ENCODE data around the gene DDX39B. TPM values are rescaled to one million over a fixed set of nuclear protein-coding genes. Genes with fewer than 3 reads are reported as not detected.

The DDX39B gene
- total and polyA plus RNA-seq, 9 of the 15 experiments (the other 6 are each of a cell fraction or from before 2014, with no cell fraction given) = 479 to 869 (median 592) TPM

- CTCF ChIA-PET (ENCODE audit: low intra/inter-chr PET ratio) = no interaction called here
- POLR2A ChIA-PET = interaction anchor here (1.0 to 1.5 kb wide), 3 partner anchors 11 to 16 kb away, joined by 3 to 5 read pairs (median 4); partner anchors contain the start of gene NFKBIL1
- no peak for ATAC-seq
- BruUV-seq (replicated peaks) = no TSS peak
- Histone ChIP-seq H3K9me3 (replicated peaks; ENCODE audit: control insufficient read depth, insufficient read depth, low read depth, low read length) (no peaks in the 10 kb centered on the region), H3K27ac (ENCODE audit: extremely low read depth, low read depth, low read length) (no peak overlapping the region), H2AFZ (ENCODE audit: low read depth, low read length) (no peak overlapping the region), H3K9ac (ENCODE audit: insufficient read depth in 1 of 2, low read depth in 2 of 2, low read length in 2 of 2) (no peak overlapping the region), H4K20me1 (replicated peaks; ENCODE audit: control insufficient read depth, insufficient read depth, low read length) (peaks cover 43% of the 10 kb centered on the region), H3K79me2 (ENCODE audit: control insufficient read depth, insufficient read depth, low read length) (peaks cover 53% of the 10 kb centered on the region), H3K36me3 (ENCODE audit: control insufficient read depth, insufficient read depth, low read length) (peaks cover 90% of the 10 kb centered on the region), H3K4me1 (replicated peaks in 1 of 2; ENCODE audit: control insufficient read depth in 2 of 2, insufficient read depth in 2 of 2, low read length in 2 of 2) (peaks cover 0 to 17% of the 10 kb centered on the region in 2 experiments; a peak in 3 of 5 replicates), H3K27me3 (ENCODE audit: control insufficient read depth in 2 of 2, insufficient read depth in 2 of 2, low read length in 2 of 2) (no peaks in the 10 kb centered on the region), H3K9me1 (ENCODE audit: control insufficient read depth, insufficient read depth, low read length) (peaks cover 6% of the 10 kb centered on the region), H3K4me3 (no peak overlapping the region), H3K4me2 (ENCODE audit: insufficient read depth, low read length) (no peak overlapping the region)
- WGBS (ENCODE audit: insufficient coverage, low coverage, missing lambda C conversion rate) = 84% methylated on average over 1 of the region's 1 CpG
- intact Hi-C loops (cut with micrococcal nuclease) (no loop called here), in situ Hi-C loops (cut with MboI) (loop anchor here (5.0 to 25.0 kb wide), 2 partner anchors 36 to 1429 kb away; partner anchors contain the start of genes BRD2, HLA-DMA and MICB)
- no peak for FAIRE-seq
- no peak for DNase-seq (ENCODE audit: extremely low read depth in 1 of 4, low spot score in 3 of 4)
- TF ChIP-seq SUPT5H (IDR thresholded peaks at IDR 0.05) (0 out of 2 replicates have a peak, but pooled peaks have one; percentile 20), JUNB (CRISPR knock-in tag; conservative IDR thresholded peaks at IDR 0.05) (no peak), KDM4B (IDR thresholded peaks at IDR 0.05; ENCODE audit: borderline replicate concordance in 2 of 2, low read depth in 1 of 2) (no peak), ARID1B (IDR thresholded peaks at IDR 0.05) (no peak), ZBTB9 (CRISPR knock-in tag; IDR thresholded peaks at IDR 0.05) (no peak), ZMIZ1 (IDR thresholded peaks at IDR 0.05; ENCODE audit: low read depth in 2 of 2, low read length in 2 of 2) (no peak), ZNF274 (IDR thresholded peaks at IDR 0.05; ENCODE audit: borderline replicate concordance, low read depth, low read length) (no peak), HBP1 (CRISPR knock-in tag; IDR thresholded peaks at IDR 0.05) (0 out of 2 replicates have a peak, but pooled peaks have one; percentile 22), ATF4 (CRISPR knock-in tag; IDR thresholded peaks at IDR 0.05) (no peak), YY1 (IDR thresholded peaks at IDR 0.05; ENCODE audit: borderline replicate concordance in 1 of 3, control insufficient read depth in 1 of 3, extremely low read depth in 1 of 3, insufficient read depth in 3 of 3, insufficient read length in 1 of 3, insufficient replicate concordance in 2 of 3, low read depth in 1 of 3, low read length in 2 of 3) (no peak), IRF2 (CRISPR knock-in tag; IDR thresholded peaks at IDR 0.05) (no peak), DPF2 (IDR thresholded peaks at IDR 0.05) (no peak), SLC30A9 (CRISPR knock-in tag; IDR thresholded peaks at IDR 0.05) (no peak)
Measured at GRCh38 chr6:31533455-31533841, 8.4 kb downstream of the DDX39B start.
